LNCAP (cell line): ENCODE results near the gene PCSK5.

ENCODE experiments used
- TF ChIP-seq, protein P1 (sequence below): fragments of 450-650 bp; IDR thresholded peaks from 2 replicates; pipeline ENCODE4 v1.5.1; 2017; ENCODE audit warnings: mild to moderate bottlenecking

PCSK5 gene

DNA sequence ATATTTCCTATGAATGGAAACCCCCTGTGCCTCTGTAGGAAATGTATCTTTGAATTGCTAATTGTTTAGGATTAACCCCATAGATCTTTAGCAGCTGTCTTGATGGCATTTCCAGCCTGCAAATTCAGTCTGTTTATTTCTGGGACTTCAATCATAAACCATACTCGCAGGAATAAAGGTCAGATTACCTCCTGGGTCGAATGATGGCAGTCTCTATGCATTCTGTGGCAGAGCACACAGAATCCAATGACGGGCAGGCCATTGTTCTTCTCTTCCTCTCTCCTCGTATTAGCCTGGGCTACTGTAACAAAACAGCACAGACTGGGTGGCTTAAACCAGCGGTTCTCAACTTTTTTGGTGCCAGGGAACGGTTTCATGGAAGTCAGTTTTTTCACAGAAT lies 199.9 kb downstream of the PCSK5 start:
- TF ChIP-seq, protein P1, sequence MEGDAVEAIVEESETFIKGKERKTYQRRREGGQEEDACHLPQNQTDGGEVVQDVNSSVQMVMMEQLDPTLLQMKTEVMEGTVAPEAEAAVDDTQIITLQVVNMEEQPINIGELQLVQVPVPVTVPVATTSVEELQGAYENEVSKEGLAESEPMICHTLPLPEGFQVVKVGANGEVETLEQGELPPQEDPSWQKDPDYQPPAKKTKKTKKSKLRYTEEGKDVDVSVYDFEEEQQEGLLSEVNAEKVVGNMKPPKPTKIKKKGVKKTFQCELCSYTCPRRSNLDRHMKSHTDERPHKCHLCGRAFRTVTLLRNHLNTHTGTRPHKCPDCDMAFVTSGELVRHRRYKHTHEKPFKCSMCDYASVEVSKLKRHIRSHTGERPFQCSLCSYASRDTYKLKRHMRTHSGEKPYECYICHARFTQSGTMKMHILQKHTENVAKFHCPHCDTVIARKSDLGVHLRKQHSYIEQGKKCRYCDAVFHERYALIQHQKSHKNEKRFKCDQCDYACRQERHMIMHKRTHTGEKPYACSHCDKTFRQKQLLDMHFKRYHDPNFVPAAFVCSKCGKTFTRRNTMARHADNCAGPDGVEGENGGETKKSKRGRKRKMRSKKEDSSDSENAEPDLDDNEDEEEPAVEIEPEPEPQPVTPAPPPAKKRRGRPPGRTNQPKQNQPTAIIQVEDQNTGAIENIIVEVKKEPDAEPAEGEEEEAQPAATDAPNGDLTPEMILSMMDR: no peak

DNA sequence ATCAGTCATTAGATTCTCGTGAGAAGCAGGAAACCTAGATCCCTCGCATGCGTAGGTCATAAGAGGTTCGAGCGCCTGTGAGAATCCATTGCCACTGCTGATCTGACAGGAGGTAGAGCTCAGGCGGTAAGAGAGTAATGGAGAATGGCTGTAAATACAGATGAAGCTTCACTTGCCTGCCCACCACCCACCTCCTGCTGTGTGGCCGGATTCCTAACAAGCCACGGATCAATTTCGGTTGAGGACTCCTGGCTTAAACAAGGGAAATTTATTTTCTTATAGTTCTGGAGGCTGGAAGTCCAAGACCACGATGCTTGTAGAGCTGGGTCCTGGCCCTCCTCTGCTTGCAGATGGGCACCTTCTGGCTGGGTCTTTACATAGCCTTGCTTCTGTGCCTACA lies 200.4 kb downstream of the PCSK5 start:
- TF ChIP-seq, protein P1: no peak

DNA sequence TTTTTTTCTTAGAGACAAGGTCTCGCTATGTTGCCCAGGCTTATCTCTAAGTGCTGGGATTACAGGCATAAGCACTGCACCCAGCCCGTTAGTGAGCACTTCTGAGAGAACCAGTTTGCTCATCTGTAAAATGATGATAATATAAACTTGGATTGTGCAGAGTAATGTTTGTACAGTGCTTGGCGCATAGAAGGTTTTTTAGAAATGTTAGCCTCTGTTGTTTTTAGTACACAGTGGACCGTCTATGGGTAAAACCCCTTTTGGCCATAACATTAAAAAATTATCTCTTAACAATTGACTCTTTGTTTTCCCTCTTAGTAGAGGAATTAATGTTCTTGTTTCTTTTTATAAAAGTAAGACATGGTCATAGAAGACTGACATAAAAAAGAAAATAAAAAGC lies 202.1 kb downstream of the PCSK5 start:
- TF ChIP-seq, protein P1: no peak

DNA sequence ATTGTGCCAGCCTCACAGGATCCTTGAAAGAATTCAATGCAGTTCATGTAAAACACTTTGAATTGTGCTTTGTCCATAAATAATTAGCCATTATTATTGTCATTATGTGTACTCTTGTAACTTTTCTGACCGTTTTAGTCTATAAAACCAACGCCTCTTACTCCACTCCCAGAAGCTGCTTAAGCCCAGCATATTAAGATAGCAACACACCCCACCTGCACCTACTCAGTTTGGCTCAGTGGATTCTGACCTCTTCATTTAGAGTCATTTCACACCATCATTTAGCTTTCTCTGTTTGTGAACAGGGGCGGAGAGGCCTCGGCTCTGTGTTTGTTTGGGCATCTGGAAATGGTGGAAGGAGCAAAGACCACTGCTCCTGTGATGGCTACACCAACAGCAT lies 205.1 kb downstream of the PCSK5 start:
- TF ChIP-seq, protein P1: no peak

DNA sequence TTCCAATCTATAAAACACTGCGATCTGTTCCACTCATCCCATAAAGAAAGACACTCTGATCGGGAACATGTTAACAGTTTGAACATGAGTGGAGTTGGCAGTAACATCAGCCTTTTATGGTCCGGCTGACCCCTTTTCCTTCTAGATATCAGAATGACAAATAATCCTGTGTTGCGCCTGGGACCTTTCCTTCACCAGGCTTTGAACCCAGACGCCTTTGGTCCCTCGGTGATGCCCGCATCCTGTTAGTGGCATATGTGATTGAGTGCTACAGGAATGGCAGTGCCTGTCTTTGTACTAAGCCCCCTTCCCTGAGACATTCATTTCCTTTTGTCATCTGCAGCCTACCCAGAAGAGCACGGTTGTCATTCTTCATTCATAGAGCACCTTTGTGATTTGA lies 209.0 kb downstream of the PCSK5 start:
- TF ChIP-seq, protein P1: no peak

DNA sequence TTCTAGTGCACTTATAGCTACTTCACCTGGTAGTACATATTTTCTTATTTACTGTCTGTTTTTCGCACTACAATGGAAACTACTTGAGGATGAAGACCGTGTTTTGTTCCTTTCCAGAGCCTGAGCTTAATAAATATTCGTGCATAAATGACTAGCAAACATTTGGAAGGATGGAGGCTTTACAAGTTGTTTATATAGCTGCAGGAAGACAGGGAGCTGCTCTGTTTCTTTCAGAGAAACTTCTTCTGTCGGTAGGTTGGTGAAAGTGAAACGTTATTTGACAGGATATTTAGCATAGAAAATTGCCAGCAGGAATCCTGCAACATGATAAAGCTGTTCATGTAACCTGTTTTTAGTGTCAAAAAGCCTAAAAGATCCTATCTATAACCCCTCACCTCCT lies 210.6 kb downstream of the PCSK5 start:
- TF ChIP-seq, protein P1: no peak

DNA sequence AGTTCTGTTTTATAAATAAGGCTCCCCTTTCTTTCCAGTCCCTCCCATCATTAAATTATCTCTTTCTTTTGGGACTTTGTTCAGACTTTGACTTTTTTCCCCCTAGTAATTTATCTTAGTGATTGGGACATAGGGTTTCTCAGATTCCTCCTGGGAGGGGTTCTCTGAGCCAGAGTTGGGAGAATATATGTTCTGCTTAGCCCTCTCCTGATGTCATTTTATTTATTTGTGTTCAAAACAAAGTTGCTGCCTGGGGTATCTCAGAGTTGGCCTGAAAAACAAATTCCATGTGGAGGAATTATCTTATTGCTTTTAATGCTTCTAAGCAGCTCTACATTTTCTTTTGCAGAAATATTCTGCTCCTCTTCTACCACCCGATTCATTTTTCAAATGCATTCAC lies 211.0 kb downstream of the PCSK5 start:
- TF ChIP-seq, protein P1: no peak

DNA sequence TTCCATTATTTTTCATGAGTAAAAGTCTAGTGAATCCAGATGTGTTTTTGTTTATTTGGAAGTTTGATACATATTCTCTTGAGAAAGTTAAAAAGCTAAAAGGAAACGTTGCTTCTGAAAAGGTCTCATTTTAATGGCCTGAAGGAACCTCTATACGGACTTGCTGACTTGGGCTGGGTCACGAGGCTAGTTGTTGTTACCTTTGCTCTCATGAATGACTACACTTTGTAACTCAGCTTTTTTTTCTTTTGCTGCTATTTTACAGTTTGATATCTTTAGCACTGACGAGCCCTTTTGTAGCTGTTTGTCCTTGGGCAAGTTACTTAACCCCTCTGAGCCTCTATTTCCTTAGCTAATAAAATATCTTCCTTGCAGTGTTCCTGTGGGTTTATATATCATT lies 211.5 kb downstream of the PCSK5 start:
- TF ChIP-seq, protein P1: no peak
